ENCODE results near the gene GET4. TPM values are rescaled to one million over a fixed set of nuclear protein-coding genes. Genes with fewer than 3 reads are reported as not detected.
A peak's percentile ranks its signal among the peaks of the same experiment; 100 is the strongest.

GET4 gene
- total RNA-seq, 2 donors from 2014 or later = 50.0 to 91.9 TPM

- Histone ChIP-seq H3K27ac (peak overlapping the region; percentile 89 to 90), H3K27me3 (replicated peaks; ENCODE audit: insufficient read depth) (no peaks in the 10 kb centered on the region), H3K36me3 (peaks cover 8 to 13% of the 10 kb centered on the region in 2 donors), H3K4me1 (replicated peaks) (peaks cover 7% of the 10 kb centered on the region), H3K4me3 (no peak overlapping the region), H3K9me3 (no peaks in the 10 kb centered on the region)
- 96% methylated on average over 25 of the region's 25 CpGs for WGBS
- no peak for TF ChIP-seq POLR2A (IDR thresholded peaks at IDR 0.05)
- intact Hi-C loops (cut with DNase I) = no loop called here
- DNase-seq (ENCODE audit: low spot score) = no peak
Observed at GRCh38 chr7:865921-866320, 10.4 kb upstream of the GET4 start.

- no peaks in the 10 kb centered on the region for H3K27me3 ChIP-seq (replicated peaks; ENCODE audit: insufficient read depth)
- intact Hi-C loops (cut with DNase I) = no loop called here
- H3K4me3 ChIP-seq = peak overlapping the region in 1 of 2 donors; percentile 19
- peaks cover 0 to 4% of the 10 kb centered on the region in 2 donors for H3K36me3 ChIP-seq
- H3K9me3 ChIP-seq = no peaks in the 10 kb centered on the region
- peaks cover 7% of the 10 kb centered on the region for H3K4me1 ChIP-seq (replicated peaks)
- H3K27ac ChIP-seq = peak overlapping the region; percentile 89 to 90
- DNase-seq (ENCODE audit: low spot score) = peak; percentile 82
- TF ChIP-seq CTCF (IDR thresholded peaks at IDR 0.05) (no peak), POLR2AphosphoS5 (IDR thresholded peaks at IDR 0.05) (peak; percentile 85), POLR2A (IDR thresholded peaks at IDR 0.05) (peak; percentile 37)
- WGBS = 27% methylated on average over 18 of the region's 18 CpGs
Observed at GRCh38 chr7:867001-867405, 9.4 kb upstream of the GET4 start.

GRCh38 chr7:867406-868188 lies 8.8 kb upstream of the GET4 start:
- peak; percentile 16 for TF ChIP-seq POLR2A (IDR thresholded peaks at IDR 0.05)
- TF ChIP-seq CTCF (IDR thresholded peaks at IDR 0.05) = peak in 2 of 4 experiments; percentile 48 to 51
- TF ChIP-seq POLR2AphosphoS5 (IDR thresholded peaks at IDR 0.05) = no peak
- DNase-seq (ENCODE audit: low spot score) = peak; percentile 88
- 42% methylated on average over 20 of the region's 22 CpGs for WGBS
- intact Hi-C loops (cut with DNase I) = no loop called here
- Histone ChIP-seq H3K27me3 (replicated peaks; ENCODE audit: insufficient read depth) (no peaks in the 10 kb centered on the region), H3K9me3 (no peaks in the 10 kb centered on the region), H3K4me3 (peak overlapping the region in 1 of 2 donors; percentile 19), H3K27ac (peak overlapping the region; percentile 89 to 90), H3K4me1 (replicated peaks) (peaks cover 7% of the 10 kb centered on the region), H3K36me3 (no peaks in the 10 kb centered on the region)

- intact Hi-C loops (cut with DNase I) = no loop called here
- Histone ChIP-seq H3K4me3 (no peak overlapping the region), H3K36me3 (no peaks in the 10 kb centered on the region), H3K9me3 (no peaks in the 10 kb centered on the region), H3K27ac (peak overlapping the region; percentile 89 to 90), H3K4me1 (replicated peaks) (peaks cover 7% of the 10 kb centered on the region), H3K27me3 (replicated peaks; ENCODE audit: insufficient read depth) (no peaks in the 10 kb centered on the region)
- no peak for TF ChIP-seq CTCF (IDR thresholded peaks at IDR 0.05)
- TF ChIP-seq POLR2AphosphoS5 (IDR thresholded peaks at IDR 0.05) = no peak
- TF ChIP-seq POLR2A (IDR thresholded peaks at IDR 0.05) = no peak
- 84% methylated on average over 17 of the region's 17 CpGs for WGBS
- no peak for DNase-seq (ENCODE audit: low spot score)
Observed at GRCh38 chr7:868189-868486, 8.2 kb upstream of the GET4 start.

GRCh38 chr7:869348-869747 lies 7.0 kb upstream of the GET4 start:
- peak overlapping the region; percentile 22 to 70 for H3K27ac ChIP-seq
- H3K4me3 ChIP-seq = no peak overlapping the region
- intact Hi-C loops (cut with DNase I) = no loop called here
- H3K4me1 ChIP-seq (replicated peaks) = peaks cover 7% of the 10 kb centered on the region
- TF ChIP-seq CTCF (IDR thresholded peaks at IDR 0.05) (no peak), POLR2AphosphoS5 (IDR thresholded peaks at IDR 0.05) (no peak), POLR2A (IDR thresholded peaks at IDR 0.05) (no peak)
- no peaks in the 10 kb centered on the region for H3K9me3 ChIP-seq
- H3K36me3 ChIP-seq = no peaks in the 10 kb centered on the region
- DNase-seq (ENCODE audit: low spot score) = no peak
- 81% methylated on average over 14 of the region's 14 CpGs for WGBS
- H3K27me3 ChIP-seq (replicated peaks; ENCODE audit: insufficient read depth) = no peaks in the 10 kb centered on the region
